Heart left ventricle (tissue), 16 donors: ENCODE data around the gene LYPD1. TPM values are rescaled to one million over a fixed set of nuclear protein-coding genes. Genes with fewer than 3 reads are reported as not detected.

ENCODE experiments used
- ATAC-seq, 4 donors: fragments of 200-7000 bp; cut with Tn5 transposase; one replicate each; pipeline ENCODE4 v1.9.1; 2020 to 2022; ENCODE audit warnings: moderate library complexity in 4 of 4, mild to moderate bottlenecking in 3 of 4, moderate number of reproducible peaks in 1 of 4
- DNase-seq, 5 donors: peaks; one replicate each; pipeline ENCODE4 v3.0.0-alpha.2; 2020
- H3K27ac ChIP-seq, 12 donors: fragments of 200-600 bp; sonication (generic) in 4 of 12; one replicate each; pipeline versions ENCODE4 v1.5.0 to v1.8.0; 2016 to 2022; ENCODE audit warnings: mild to moderate bottlenecking in 2 of 12
- H3K27me3 ChIP-seq, 9 donors: fragments of 200-600 bp; sonication (generic) in 2 of 9; one replicate each; pipeline versions ENCODE4 v1.5.1 to v1.8.0; 2016 to 2022; ENCODE audit warnings: mild to moderate bottlenecking in 3 of 9
- H3K36me3 ChIP-seq, 9 donors: fragments of 200-600 bp; sonication (generic) in 2 of 9; one replicate each; pipeline versions ENCODE4 v1.5.0 to v1.8.0; 2018 to 2022; ENCODE audit warnings: mild to moderate bottlenecking in 2 of 9
- H3K4me1 ChIP-seq, 12 donors: fragments of 200-600 bp; sonication (generic) in 4 of 12; one replicate each; pipeline versions ENCODE4 v1.5.0 to v1.8.0; 2016 to 2022; ENCODE audit warnings: mild to moderate bottlenecking in 3 of 12
- H3K4me3 ChIP-seq, 12 donors: fragments of 200-600 bp; sonication (generic) in 4 of 12; one replicate each; pipeline versions ENCODE4 v1.5.0 to v1.8.0; 2017 to 2022; ENCODE audit warnings: mild to moderate bottlenecking in 9 of 12, moderate library complexity in 4 of 12
- H3K9me3 ChIP-seq, 12 donors: fragments of 200-600 bp; sonication (generic) in 4 of 12; one replicate each; pipeline versions ENCODE4 v1.5.0 to v1.8.0; 2016 to 2022; ENCODE audit warnings: mild to moderate bottlenecking in 1 of 12
- POLR2A ChIP-seq, 2 donors: fragments of 450-650 bp; IDR thresholded peaks; one replicate each; pipeline ENCODE4 v1.6.1; 2017; ENCODE audit warnings: antibody characterized with exemption in 2 of 2, mild to moderate bottlenecking in 2 of 2, moderate library complexity in 2 of 2
- WGBS, 4 donors: extraction: QIAGEN DNeasy Blood & Tissue Kit in 2 of 4; methylation state at CpG; one replicate each; pipeline versions ENCODE4 v1.1.5 to v1.1.7; 2013 to 2018; 5-methylcytosine and 5-hydroxymethylcytosine counted together
- intact Hi-C, 10 donors: fragments of 100-400 bp; cut with DNase I; formaldehyde crosslinking; loops; one replicate each; pipeline versions ENCODE4 v1.11.1 to v1.14.2; 2022
- polyA plus RNA-seq, 2 donors: library from polyadenylated mRNA; stranded (reverse); fragments of 200-250 nt; gene quantifications; one replicate each; pipeline ENCODE4 v1.2.3, GENCODE V29; 2013
- total RNA-seq, 9 donors: library from RNA; depleted of rRNA in 2 of 9; stranded (reverse); fragments of >200 nt in 2 of 9; fragmentation: NEBNext Ultra II Directional in 3 of 9; extraction: Animal tissue kit (Norgen Biotek cat#: 25700) in 3 of 9; gene quantifications; one replicate each; pipeline versions ENCODE4 v1.1.0 to v1.2.4, GENCODE V29; 2016 to 2023
- TF ChIP-seq, protein P1 (sequence below), 12 donors: fragments of 200-600 bp; sonication (generic) in 4 of 12; IDR thresholded peaks; one replicate each; pipeline versions ENCODE4 v1.5.0 to v1.8.0; 2018 to 2022; ENCODE audit warnings: antibody characterized with exemption in 12 of 12, mild to moderate bottlenecking in 5 of 12
- donor health status: ischemic (EF 13 %, LVEDD 7.1; RV severe dilation, severe dysfunction).
- donor health status: healthy with polysubstance abuse.
- donor health status: DM: no; HTN: yes; CAD: no.
- donor health status: DM: no; HTN: no; CAD: no.
- donor health status: ischemic (EF 25% LVEDD 6.9; RV normal size, moderate dysfunction).
- donor health status: ischemic (EF 25% LVEDD 5.7; RV mildly dilated, moderate dysfunction).
- donor health status: healthy.
- donor health status: DM: yes; HTN: yes; CAD: no.
- donor health status: ischemic (EF 35%, LVEDD 5.7; RV mildly dilated, moderate dysfunction).
- donor health status: nonischemic (EF 11% LVEDD 7.7; RV severe dilation, severe dysfunction).
- donor health status: DM: yes; HTN: yes; CAD: no.
- donor health status: PGD.
- donor health status: ischemic (EF 29% LVEDD 5.4; RV normal size, mild dysfunction).
- donor health status: nonischemic (EF 23%, LVEDD 6.1; RV moderate dilation, normal function).

Gene LYPD1
- total and polyA plus RNA-seq, 11 donors = 0.15 to 1.8 (median 0.34) TPM; not detected in 3

- WGBS, 4 donors = 63 to 73% (median 68%) methylated on average over 1 to 2 of the region's 2 CpGs
- DNase-seq (no peak), ATAC-seq (no peak)
- peaks cover 0 to 8% (median 0%) of the 10 kb centered on the region in 12 donors for H3K4me1 ChIP-seq
- no peaks in the 10 kb centered on the region for H3K9me3 ChIP-seq
- intact Hi-C loops = no loop called here
- H3K4me3 ChIP-seq = no peak overlapping the region
- TF ChIP-seq, protein P1, sequence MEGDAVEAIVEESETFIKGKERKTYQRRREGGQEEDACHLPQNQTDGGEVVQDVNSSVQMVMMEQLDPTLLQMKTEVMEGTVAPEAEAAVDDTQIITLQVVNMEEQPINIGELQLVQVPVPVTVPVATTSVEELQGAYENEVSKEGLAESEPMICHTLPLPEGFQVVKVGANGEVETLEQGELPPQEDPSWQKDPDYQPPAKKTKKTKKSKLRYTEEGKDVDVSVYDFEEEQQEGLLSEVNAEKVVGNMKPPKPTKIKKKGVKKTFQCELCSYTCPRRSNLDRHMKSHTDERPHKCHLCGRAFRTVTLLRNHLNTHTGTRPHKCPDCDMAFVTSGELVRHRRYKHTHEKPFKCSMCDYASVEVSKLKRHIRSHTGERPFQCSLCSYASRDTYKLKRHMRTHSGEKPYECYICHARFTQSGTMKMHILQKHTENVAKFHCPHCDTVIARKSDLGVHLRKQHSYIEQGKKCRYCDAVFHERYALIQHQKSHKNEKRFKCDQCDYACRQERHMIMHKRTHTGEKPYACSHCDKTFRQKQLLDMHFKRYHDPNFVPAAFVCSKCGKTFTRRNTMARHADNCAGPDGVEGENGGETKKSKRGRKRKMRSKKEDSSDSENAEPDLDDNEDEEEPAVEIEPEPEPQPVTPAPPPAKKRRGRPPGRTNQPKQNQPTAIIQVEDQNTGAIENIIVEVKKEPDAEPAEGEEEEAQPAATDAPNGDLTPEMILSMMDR (IDR thresholded peaks at IDR 0.05) = no peak
- no peak for TF ChIP-seq POLR2A (IDR thresholded peaks at IDR 0.05)
- no peaks in the 10 kb centered on the region for H3K36me3 ChIP-seq
- no peaks in the 10 kb centered on the region for H3K27me3 ChIP-seq
- H3K27ac ChIP-seq = no peak overlapping the region
These were observed 49.9 kb downstream of the LYPD1 start for GRCh38 chr2:132620115-132620514.

DNA sequence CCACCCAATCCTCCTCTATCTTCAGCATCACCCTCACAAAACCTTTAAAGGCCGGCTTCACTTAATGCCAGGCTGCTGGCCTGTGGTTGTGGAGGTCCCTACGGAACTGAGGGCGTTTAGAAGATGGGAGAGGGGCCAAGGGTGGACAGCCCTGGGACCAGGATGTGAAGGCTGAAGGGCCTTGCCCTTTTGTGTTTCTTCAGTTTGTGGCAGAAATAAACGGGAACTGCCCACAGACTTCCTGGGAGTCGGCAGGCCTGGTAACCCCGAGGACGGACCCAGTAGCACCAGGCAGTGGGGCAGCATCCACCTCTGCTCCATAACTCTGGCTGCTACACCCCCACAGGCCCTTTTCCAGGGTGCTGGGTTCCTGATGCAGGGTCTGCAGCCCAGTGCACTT is 51.3 kb downstream of the LYPD1 start:
- 70 to 83% (median 75%) methylated on average over 4 to 7 of the region's 7 CpGs for WGBS, 4 donors
- Histone ChIP-seq H3K27me3 (no peaks in the 10 kb centered on the region), H3K4me3 (no peak overlapping the region), H3K9me3 (no peaks in the 10 kb centered on the region), H3K36me3 (no peaks in the 10 kb centered on the region), H3K4me1 (peaks cover 0 to 8% (median 0%) of the 10 kb centered on the region in 12 donors), H3K27ac (no peak overlapping the region)
- DNase-seq (no peak), ATAC-seq (no peak)
- no peak for TF ChIP-seq POLR2A (IDR thresholded peaks at IDR 0.05)
- TF ChIP-seq, protein P1 (IDR thresholded peaks at IDR 0.05) = no peak
- intact Hi-C loops = no loop called here

GRCh38 chr2:132617989-132618388 is 52.0 kb downstream of the LYPD1 start:
- Histone ChIP-seq H3K9me3 (no peaks in the 10 kb centered on the region), H3K27ac (no peak overlapping the region), H3K4me3 (no peak overlapping the region), H3K36me3 (no peaks in the 10 kb centered on the region), H3K27me3 (no peaks in the 10 kb centered on the region), H3K4me1 (peaks cover 0 to 8% (median 0%) of the 10 kb centered on the region in 12 donors)
- no peak for ATAC-seq
- no peak for DNase-seq
- 59 to 70% (median 61%) methylated on average over 3 of the region's 3 CpGs for WGBS, 4 donors
- TF ChIP-seq, protein P1 (IDR thresholded peaks at IDR 0.05) = no peak
- TF ChIP-seq POLR2A (IDR thresholded peaks at IDR 0.05) = no peak
- intact Hi-C loops = no loop called here

DNA sequence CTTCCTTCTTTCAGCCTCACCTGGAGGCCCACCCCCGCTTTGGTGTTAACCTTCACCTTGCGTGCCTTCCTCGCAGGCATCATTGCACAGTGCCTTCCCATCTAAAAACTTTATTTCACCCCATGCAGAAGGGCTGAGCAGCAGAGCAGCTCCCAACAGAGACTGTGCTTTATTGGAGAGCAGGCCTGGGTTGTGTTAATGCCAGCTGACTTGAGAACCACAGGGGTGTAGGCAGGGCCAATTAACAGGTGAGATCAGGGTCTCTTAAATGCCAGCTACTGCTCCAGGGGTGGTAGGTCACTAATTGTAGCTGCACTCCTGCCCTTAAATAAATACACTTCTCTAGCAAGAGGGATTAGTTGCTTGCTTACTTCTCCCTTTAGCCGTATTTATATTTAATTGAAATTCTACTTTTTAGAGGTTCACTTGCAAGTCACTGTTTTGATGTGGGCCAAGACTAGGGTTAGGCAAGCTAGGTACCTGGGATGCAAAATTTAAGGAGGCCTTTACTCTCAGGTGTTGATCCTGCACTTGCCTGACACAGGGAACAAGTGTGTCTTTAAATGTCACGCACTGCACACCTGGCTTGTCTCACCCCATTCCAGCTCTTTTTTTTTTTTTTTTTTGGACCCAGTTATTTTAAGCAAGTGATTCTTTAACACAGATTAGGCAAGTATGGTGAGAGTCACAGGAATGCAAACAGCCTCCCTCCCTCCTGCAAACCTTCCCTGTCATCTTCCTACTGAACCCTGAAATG is 54.5 kb downstream of the LYPD1 start:
- no peak for DNase-seq
- no peaks in the 10 kb centered on the region for H3K27me3 ChIP-seq
- H3K4me3 ChIP-seq = no peak overlapping the region
- TF ChIP-seq, protein P1 (IDR thresholded peaks at IDR 0.05) = no peak
- TF ChIP-seq POLR2A (IDR thresholded peaks at IDR 0.05) = no peak
- no peaks in the 10 kb centered on the region for H3K36me3 ChIP-seq
- H3K27ac ChIP-seq = no peak overlapping the region
- H3K9me3 ChIP-seq = no peaks in the 10 kb centered on the region
- no peaks in the 10 kb centered on the region for H3K4me1 ChIP-seq
- intact Hi-C loops = no loop called here
- no peak for ATAC-seq
- WGBS, 4 donors = 80 to 85% (median 84%) methylated on average over 5 of the region's 5 CpGs
